K562 (cell line): ENCODE data around the gene KRT6C. TPM values are rescaled to one million over a fixed set of nuclear protein-coding genes. Genes with fewer than 3 reads are reported as not detected.

Experiments
- ATAC-seq: fragments of 200-7000 bp; cut with Tn5 transposase; 3 replicates; pipeline ENCODE4 v1.9.1; 2020; ENCODE audit warnings: moderate library complexity
- BruUV-seq: library from RNA; stranded (reverse); fragments of 400-500 nt; replicated peaks from 2 replicates; lab custom pipeline; 2021; lab: Mats Ljungman, UMichigan
- CTCF ChIA-PET: fragments of 300-600 bp; formaldehyde crosslinking; extraction: SDS; loops from one replicate; lab custom pipeline; 2021; ENCODE audit warnings: low intra/inter-chr PET ratio; lab: Yijun Ruan, JAX
- POLR2A ChIA-PET: fragments of 300-600, 350-650 bp; sonication (Branson Sonifier 250); formaldehyde crosslinking; extraction: SDS; loops from one replicate; lab custom pipeline; 2021; ENCODE audit warnings: antibody characterized with exemption, inconsistent platforms; lab: Yijun Ruan, JAX
- DNase-seq, 4 experiments: peaks; one replicate each; pipeline versions ENCODE4 v3.0.0 to v3.0.0-alpha.2; 2011 to 2018; ENCODE audit warnings: low spot score in 3 of 4, mixed read lengths in 3 of 4; ENCODE audit errors: extremely low read depth in 1 of 4
- FAIRE-seq: peaks from 2 replicates; lab custom pipeline; 2011; peaks lifted over from hg19 to GRCh38; lab: Jason Lieb, UNC
- H2AFZ ChIP-seq: 2 replicates; pipeline ENCODE4 v1.6.0; 2011; ENCODE audit warnings: low read depth, low read length, control low read depth, inconsistent platforms
- H3K27ac ChIP-seq: fragments of 200-600 bp; 3 replicates; pipeline ENCODE4 v1.8.0; 2011; ENCODE audit warnings: low read depth, mild to moderate bottlenecking, control low read depth, inconsistent platforms, low read length, moderate library complexity, mixed read lengths; ENCODE audit errors: extremely low read depth
- H3K27me3 ChIP-seq, 2 experiments: fragments of 300-600 bp in 1 of 2; 2 replicates in 1 of 2; 3 replicates in 1 of 2; pipeline versions ENCODE4 v1.6.0 to v1.8.0; 2011; ENCODE audit warnings: inconsistent platforms in 2 of 2, low read length in 2 of 2, mild to moderate bottlenecking in 1 of 2, mixed read lengths in 1 of 2, moderate library complexity in 1 of 2; ENCODE audit not compliant: control insufficient read depth in 2 of 2, insufficient read depth in 2 of 2
- H3K36me3 ChIP-seq: fragments of 300-600 bp; 3 replicates; pipeline ENCODE4 v1.8.0; 2011; ENCODE audit warnings: mild to moderate bottlenecking, low read length, inconsistent platforms; ENCODE audit not compliant: control insufficient read depth, insufficient read depth
- H3K4me1 ChIP-seq, 2 experiments: fragments of 200-600 bp in 1 of 2; replicated peaks in 1 of 2; 2 replicates in 1 of 2; 3 replicates in 1 of 2; pipeline versions ENCODE4 v1.5.1 to v1.8.0; 2011; ENCODE audit warnings: inconsistent platforms in 2 of 2, low read length in 2 of 2, mild to moderate bottlenecking in 1 of 2, mixed read lengths in 1 of 2, moderate library complexity in 1 of 2; ENCODE audit not compliant: control insufficient read depth in 2 of 2, insufficient read depth in 2 of 2
- H3K4me2 ChIP-seq: 2 replicates; pipeline ENCODE4 v1.6.1; 2011; ENCODE audit warnings: low read length, control low read depth, inconsistent platforms, mixed read lengths; ENCODE audit not compliant: insufficient read depth
- H3K4me3 ChIP-seq: fragments of 200-600 bp; sonication (generic), shearing (Covaris generic); 2 replicates; pipeline ENCODE4 v1.5.1; 2016; ENCODE audit warnings: control low read depth, inconsistent platforms
- H3K79me2 ChIP-seq: fragments of 200-600 bp; 3 replicates; pipeline ENCODE4 v1.8.0; 2011; ENCODE audit warnings: low read length, inconsistent platforms; ENCODE audit not compliant: control insufficient read depth, insufficient read depth
- H3K9ac ChIP-seq, 2 experiments: 2 replicates each; pipeline versions ENCODE4 v1.6.0 to v1.6.1; 2011; ENCODE audit warnings: low read depth in 2 of 2, low read length in 2 of 2, control low read depth in 1 of 2, inconsistent platforms in 1 of 2, mild to moderate bottlenecking in 1 of 2, mixed read lengths in 1 of 2; ENCODE audit not compliant: insufficient read depth in 1 of 2
- H3K9me1 ChIP-seq: one replicate; pipeline ENCODE4 v1.6.0; 2011; ENCODE audit warnings: inconsistent platforms, mild to moderate bottlenecking, low read length, moderate library complexity; ENCODE audit not compliant: control insufficient read depth, insufficient read depth
- H3K9me3 ChIP-seq: replicated peaks from 2 replicates; pipeline ENCODE4 v1.5.1; 2011; ENCODE audit warnings: low read depth, low read length, inconsistent platforms; ENCODE audit not compliant: control insufficient read depth, insufficient read depth
- H4K20me1 ChIP-seq: replicated peaks from 2 replicates; pipeline ENCODE4 v1.6.1; 2011; ENCODE audit warnings: low read length, inconsistent platforms, mixed read lengths; ENCODE audit not compliant: control insufficient read depth, insufficient read depth
- ASH1L ChIP-seq: fragments of 450-650 bp; IDR thresholded peaks from 2 replicates; pipeline ENCODE4 v1.6.1; 2018; ENCODE audit warnings: borderline replicate concordance, mild to moderate bottlenecking, low read depth; ENCODE audit not compliant: partially characterized antibody
- BHLHE40 ChIP-seq: IDR thresholded peaks from 2 replicates; pipeline ENCODE4 v1.6.1; 2011; ENCODE audit warnings: low read length, improper control_type of control experiment
- ESRRA ChIP-seq: fragments of 450-650 bp; IDR thresholded peaks from 2 replicates; pipeline ENCODE4 v1.6.1; 2014; ENCODE audit warnings: low read depth, mild to moderate bottlenecking, moderate library complexity, borderline replicate concordance
- HNRNPH1 ChIP-seq: fragments of 200-400 bp; formaldehyde crosslinking; optimal IDR thresholded peaks from 2 replicates; pipeline ENCODE3; 2017; ENCODE audit warnings: low read depth, mild to moderate bottlenecking, low read length, moderate library complexity
- KAT2B ChIP-seq: IDR thresholded peaks from one replicate; pipeline ENCODE4 v1.6.1; 2012; ENCODE audit warnings: low read depth, mild to moderate bottlenecking, control low read depth, inconsistent platforms, low read length, moderate library complexity
- LARP7 ChIP-seq: fragments of 450-650 bp; IDR thresholded peaks from 2 replicates; pipeline ENCODE4 v1.6.1; 2016
- NFIX ChIP-seq: fragments of 250-450 bp; sonication (Bioruptor Pico); IDR thresholded peaks from 2 replicates; pipeline ENCODE4 v1.4.0; 2020; ENCODE audit warnings: low read depth, mild to moderate bottlenecking, moderate library complexity
- NFRKB ChIP-seq: fragments of 450-650 bp; IDR thresholded peaks from 2 replicates; pipeline ENCODE4 v1.6.1; 2016; ENCODE audit warnings: low read depth
- PCBP1 ChIP-seq: fragments of 200-400 bp; formaldehyde crosslinking; IDR thresholded peaks from 2 replicates; pipeline ENCODE4 v1.6.1; 2018; ENCODE audit warnings: mild to moderate bottlenecking, low read depth, low read length; ENCODE audit not compliant: poor library complexity, severe bottlenecking
- PHF20 ChIP-seq: fragments of 450-650 bp; IDR thresholded peaks from 2 replicates; pipeline ENCODE4 v1.6.1; 2018; ENCODE audit not compliant: partially characterized antibody
- SIN3A ChIP-seq, 2 experiments: fragments of 150-350 bp in 1 of 2; IDR thresholded peaks; 2 replicates each; pipeline ENCODE4 v1.6.1; 2011 to 2016; ENCODE audit warnings: borderline replicate concordance in 2 of 2, low read depth in 2 of 2, low read length in 2 of 2, mild to moderate bottlenecking in 2 of 2, moderate library complexity in 2 of 2; ENCODE audit not compliant: control insufficient read depth in 1 of 2
- TEAD4 ChIP-seq, 2 experiments: sonication (generic) in 1 of 2; formaldehyde crosslinking in 1 of 2; IDR thresholded peaks; 2 replicates each; pipeline versions ENCODE4 v1.6.1 to v1.8.0; 2012 to 2022; ENCODE audit warnings: borderline replicate concordance in 1 of 2, inconsistent platforms in 1 of 2, low read length in 1 of 2, mild to moderate bottlenecking in 1 of 2, missing genetic modification reagents in 1 of 2
- ZNF76 ChIP-seq: fragments of 250-450 bp; sonication (Bioruptor Pico); IDR thresholded peaks from 2 replicates; pipeline ENCODE4 v1.4.0; 2020; ENCODE audit warnings: mild to moderate bottlenecking, moderate library complexity, borderline replicate concordance
- ZNF764 ChIP-seq: fragments of 250-450 bp; sonication (Bioruptor Pico); IDR thresholded peaks from 2 replicates; pipeline ENCODE4 v1.4.0; 2020; ENCODE audit warnings: low read depth, mild to moderate bottlenecking, moderate library complexity
- WGBS: fragments of 100-300 bp; shearing (Covaris generic); methylation state at CpG from one replicate; pipeline ENCODE4 v1.1.6; 2016; ENCODE audit warnings: low coverage, mixed read lengths; ENCODE audit not compliant: insufficient coverage; ENCODE audit errors: missing lambda C conversion rate; 5-methylcytosine and 5-hydroxymethylcytosine counted together
- in situ Hi-C: fragments of 300-500 bp; cut with MboI; formaldehyde crosslinking; loops from 4 replicates; pipeline ENCODE4 v1.15.0; 2018; ENCODE audit warnings: inconsistent platforms, mixed read lengths
- intact Hi-C: fragments of 100-400 bp; cut with micrococcal nuclease; formaldehyde crosslinking; loops from 2 replicates; pipeline ENCODE4 v1.14.2; 2022
- polyA plus RNA-seq, 8 experiments: library from polyadenylated mRNA; depleted of rRNA in 4 of 8; stranded (reverse) in 5 of 8; unstranded in 3 of 8; fragments of >200 nt; fragmentation: Nextera tagmentation in 2 of 8; fragmentation: Illumina TruSeq in 1 of 8; extraction: Ambion mirVana in 2 of 8; extraction: Trizol in 1 of 8; gene quantifications; 2 replicates each; pipeline versions ENCODE4 v1.2.1 to v1.2.3, GENCODE V29; 2011 to 2014; ENCODE audit warnings: inconsistent platforms in 1 of 8, missing spikeins in 1 of 8
- total RNA-seq, 7 experiments: library from RNA; depleted of rRNA in 6 of 7; stranded (reverse); fragments of >200 nt in 6 of 7; fragmentation: Illumina TruSeq in 2 of 7; extraction: Trizol in 2 of 7; gene quantifications; 2 replicates each; pipeline versions ENCODE4 v1.2.1 to v1.2.3, GENCODE V29; 2011 to 2021; ENCODE audit warnings: low replicate concordance in 1 of 7
- TF ChIP-seq, protein P1 (sequence below): IDR thresholded peaks from 2 replicates; pipeline ENCODE4 v1.6.1; 2016; ENCODE audit warnings: missing genetic modification characterization, missing compliant biosample characterization
- TF ChIP-seq, protein P2 (sequence below): fragments of 250-450 bp; sonication (Bioruptor Pico); IDR thresholded peaks from 2 replicates; pipeline ENCODE4 v1.4.0; 2020; ENCODE audit warnings: mild to moderate bottlenecking, moderate library complexity
- TF ChIP-seq, protein P3 (sequence below): fragments of 250-450 bp; sonication (Bioruptor Pico); IDR thresholded peaks from 2 replicates; pipeline ENCODE4 v1.6.1; 2021; ENCODE audit warnings: mild to moderate bottlenecking
- TF ChIP-seq, protein P4 (sequence below), 2 experiments: fragments of 450-650 bp in 1 of 2; sonication (generic) in 1 of 2; formaldehyde crosslinking in 1 of 2; IDR thresholded peaks in 1 of 2; conservative IDR thresholded peaks in 1 of 2; 2 replicates each; pipeline versions ENCODE4 v1.6.1 to v1.8.1; 2016 to 2023; ENCODE audit warnings: mild to moderate bottlenecking in 2 of 2, moderate library complexity in 2 of 2, inconsistent platforms in 1 of 2, missing genetic modification reagents in 1 of 2

KRT6C gene
- total and polyA plus RNA-seq, 9 of the 15 experiments (the other 6 are each of a cell fraction or from before 2014, with no cell fraction given) = not detected

DNA sequence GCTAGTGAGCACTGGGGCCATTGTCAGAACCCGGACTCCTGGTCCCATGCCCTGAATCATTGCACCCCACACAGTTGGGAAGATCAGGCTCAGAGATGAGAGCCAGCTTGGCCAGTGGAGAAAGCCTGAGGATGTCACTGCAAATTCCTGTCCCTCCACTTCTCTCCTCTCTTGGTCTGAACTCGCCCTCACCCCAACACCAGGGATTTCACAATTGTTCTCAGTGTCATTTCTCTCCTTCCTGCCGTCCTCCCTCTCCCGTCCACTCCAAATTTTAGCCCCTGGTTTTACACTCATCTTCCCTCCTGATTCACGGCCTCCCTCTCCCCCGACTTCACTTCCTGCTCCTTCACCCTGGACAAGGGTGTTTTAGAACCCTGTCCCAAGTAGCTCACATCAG is 50.6 kb downstream of the KRT6C start:
- Histone ChIP-seq H3K9ac (no peak overlapping the region), H2AFZ (no peak overlapping the region), H3K79me2 (no peaks in the 10 kb centered on the region), H3K4me1 (no peaks in the 10 kb centered on the region), H3K4me3 (no peak overlapping the region), H3K4me2 (no peak overlapping the region), H3K36me3 (no peaks in the 10 kb centered on the region), H3K9me1 (peaks cover 3% of the 10 kb centered on the region), H3K27ac (no peak overlapping the region), H3K27me3 (peaks cover 0 to 29% of the 10 kb centered on the region in 2 experiments; a peak in 3 of 5 replicates), H3K9me3 (no peaks in the 10 kb centered on the region), H4K20me1 (peaks cover 3% of the 10 kb centered on the region; the same call in 1 of the 2 replicates)
- DNase-seq (no peak), FAIRE-seq (no peak), ATAC-seq (no peak)
- CTCF ChIA-PET = no interaction called here
- in situ Hi-C loops (loop anchor here (10.0 kb wide), 1 partner anchor 762 kb away; the partner anchor contains the start of genes CSAD and ZNF740), intact Hi-C loops (no loop called here)
- POLR2A ChIA-PET = interaction anchor here (0.7 kb wide), 1 partner anchor 18 kb away, joined by 3 read pairs; no protein-coding TSS in a partner anchor
- WGBS = 3% methylated on average over 6 of the region's 6 CpGs
- no TSS peak for BruUV-seq
- TF ChIP-seq SIN3A (IDR thresholded peaks at IDR 0.05; ENCODE audit: borderline replicate concordance in 2 of 2, control insufficient read depth in 1 of 2, low read depth in 2 of 2, low read length in 2 of 2) = no peak
- no peak for TF ChIP-seq LARP7
- no peak for TF ChIP-seq PHF20
- no peak for TF ChIP-seq HNRNPH1
- TF ChIP-seq, protein P1, sequence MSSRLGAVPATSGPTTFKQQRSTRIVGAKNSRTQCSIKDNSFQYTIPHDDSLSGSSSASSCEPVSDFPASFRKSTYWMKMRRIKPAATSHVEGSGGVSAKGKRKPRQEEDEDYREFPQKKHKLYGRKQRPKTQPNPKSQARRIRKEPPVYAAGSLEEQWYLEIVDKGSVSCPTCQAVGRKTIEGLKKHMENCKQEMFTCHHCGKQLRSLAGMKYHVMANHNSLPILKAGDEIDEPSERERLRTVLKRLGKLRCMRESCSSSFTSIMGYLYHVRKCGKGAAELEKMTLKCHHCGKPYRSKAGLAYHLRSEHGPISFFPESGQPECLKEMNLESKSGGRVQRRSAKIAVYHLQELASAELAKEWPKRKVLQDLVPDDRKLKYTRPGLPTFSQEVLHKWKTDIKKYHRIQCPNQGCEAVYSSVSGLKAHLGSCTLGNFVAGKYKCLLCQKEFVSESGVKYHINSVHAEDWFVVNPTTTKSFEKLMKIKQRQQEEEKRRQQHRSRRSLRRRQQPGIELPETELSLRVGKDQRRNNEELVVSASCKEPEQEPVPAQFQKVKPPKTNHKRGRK (tag) = no peak
- no peak for TF ChIP-seq NFRKB
- no peak for TF ChIP-seq ASH1L
- no peak for TF ChIP-seq ZNF76
- no peak for TF ChIP-seq BHLHE40
- no peak for TF ChIP-seq PCBP1
- TF ChIP-seq TEAD4 (IDR thresholded peaks at IDR 0.05; ENCODE audit: low read length) = no peak
- no peak for TF ChIP-seq TEAD4 (CRISPR knock-in tag; IDR thresholded peaks at IDR 0.05; ENCODE audit: borderline replicate concordance)
- TF ChIP-seq, protein P2, sequence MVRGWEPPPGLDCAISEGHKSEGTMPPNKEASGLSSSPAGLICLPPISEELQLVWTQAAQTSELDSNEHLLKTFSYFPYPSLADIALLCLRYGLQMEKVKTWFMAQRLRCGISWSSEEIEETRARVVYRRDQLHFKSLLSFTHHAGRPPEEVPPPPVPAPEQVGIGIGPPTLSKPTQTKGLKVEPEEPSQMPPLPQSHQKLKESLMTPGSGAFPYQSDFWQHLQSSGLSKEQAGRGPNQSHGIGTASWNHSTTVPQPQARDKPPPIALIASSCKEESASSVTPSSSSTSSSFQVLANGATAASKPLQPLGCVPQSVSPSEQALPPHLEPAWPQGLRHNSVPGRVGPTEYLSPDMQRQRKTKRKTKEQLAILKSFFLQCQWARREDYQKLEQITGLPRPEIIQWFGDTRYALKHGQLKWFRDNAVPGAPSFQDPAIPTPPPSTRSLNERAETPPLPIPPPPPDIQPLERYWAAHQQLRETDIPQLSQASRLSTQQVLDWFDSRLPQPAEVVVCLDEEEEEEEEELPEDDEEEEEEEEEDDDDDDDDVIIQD (CRISPR knock-in tag) = no peak
- no peak for TF ChIP-seq ZNF764 (CRISPR knock-in tag)
- no peak for TF ChIP-seq KAT2B
- TF ChIP-seq, protein P3, sequence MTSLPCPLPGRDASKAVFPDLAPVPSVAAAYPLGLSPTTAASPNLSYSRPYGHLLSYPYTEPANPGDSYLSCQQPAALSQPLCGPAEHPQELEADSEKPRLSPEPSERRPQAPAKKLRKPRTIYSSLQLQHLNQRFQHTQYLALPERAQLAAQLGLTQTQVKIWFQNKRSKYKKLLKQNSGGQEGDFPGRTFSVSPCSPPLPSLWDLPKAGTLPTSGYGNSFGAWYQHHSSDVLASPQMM (CRISPR knock-in tag) = no peak
- TF ChIP-seq ESRRA = no peak
- no peak for TF ChIP-seq NFIX (CRISPR knock-in tag)
- TF ChIP-seq, protein P4, sequence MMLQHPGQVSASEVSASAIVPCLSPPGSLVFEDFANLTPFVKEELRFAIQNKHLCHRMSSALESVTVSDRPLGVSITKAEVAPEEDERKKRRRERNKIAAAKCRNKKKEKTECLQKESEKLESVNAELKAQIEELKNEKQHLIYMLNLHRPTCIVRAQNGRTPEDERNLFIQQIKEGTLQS (IDR thresholded peaks at IDR 0.05) = no peak
- TF ChIP-seq, protein P4 (CRISPR knock-in tag; conservative IDR thresholded peaks at IDR 0.05) = no peak
